GM23338 (cell line): ENCODE data around the gene LRIG1.

Experiments
- CREB1 ChIP-seq: fragments of 250-450 bp; sonication (Bioruptor Pico); IDR thresholded peaks from 2 replicates; pipeline ENCODE4 v1.5.0; 2020; ENCODE audit warnings: low read depth, mild to moderate bottlenecking, moderate library complexity
- CTCF ChIP-seq, 2 experiments: fragments of 200-600 bp in 1 of 2; sonication (generic) in 1 of 2; conservative IDR thresholded peaks; 2 replicates each; pipeline versions ENCODE4 v1.5.1 to v1.6.1; 2016 to 2017; ENCODE audit warnings: antibody characterized with exemption in 2 of 2, low read depth in 2 of 2, mild to moderate bottlenecking in 2 of 2, moderate library complexity in 1 of 2
- ETS1 ChIP-seq: IDR thresholded peaks from 2 replicates; pipeline ENCODE4 v1.6.1; 2016; ENCODE audit warnings: antibody characterized with exemption
- EZH2 ChIP-seq: fragments of 200-600 bp; sonication (generic); IDR thresholded peaks from one replicate; pipeline ENCODE4 v1.8.0; 2017; ENCODE audit warnings: antibody characterized with exemption, mild to moderate bottlenecking, low read depth; ENCODE audit not compliant: unreplicated experiment
- EZH2phosphoT487 ChIP-seq: fragments of 200-600 bp; sonication (generic); IDR thresholded peaks from one replicate; pipeline ENCODE4 v1.8.1; 2018; ENCODE audit warnings: antibody characterized with exemption; ENCODE audit not compliant: unreplicated experiment
- JUNB ChIP-seq: IDR thresholded peaks from one replicate; pipeline ENCODE4 v1.6.1; 2016; ENCODE audit warnings: antibody characterized with exemption; ENCODE audit not compliant: unreplicated experiment
- NANOG ChIP-seq: IDR thresholded peaks from 2 replicates; pipeline ENCODE4 v1.6.1; 2016; ENCODE audit warnings: antibody characterized with exemption, borderline replicate concordance
- POLR2AphosphoS5 ChIP-seq: IDR thresholded peaks from 2 replicates; pipeline ENCODE4 v1.6.1; 2016; ENCODE audit warnings: antibody characterized with exemption, low read depth
- REST ChIP-seq: IDR thresholded peaks from one replicate; pipeline ENCODE4 v1.6.1; 2018; ENCODE audit warnings: antibody characterized with exemption; ENCODE audit not compliant: unreplicated experiment
- STAT1 ChIP-seq: IDR thresholded peaks from one replicate; pipeline ENCODE4 v1.6.1; 2016; ENCODE audit warnings: antibody characterized with exemption; ENCODE audit not compliant: unreplicated experiment
- ZNF114 ChIP-seq: fragments of 250-450 bp; sonication (Bioruptor Pico); IDR thresholded peaks from 2 replicates; pipeline ENCODE4 v1.5.0; 2020; ENCODE audit warnings: mild to moderate bottlenecking, moderate library complexity
- ZNF331 ChIP-seq: fragments of 250-450 bp; sonication (Bioruptor Pico); IDR thresholded peaks from 2 replicates; pipeline ENCODE4 v1.5.0; 2020; ENCODE audit warnings: low read depth, mild to moderate bottlenecking, moderate library complexity
- ZNF462 ChIP-seq: fragments of 250-450 bp; sonication (Bioruptor Pico); IDR thresholded peaks from 2 replicates; pipeline ENCODE4 v1.5.0; 2020; ENCODE audit warnings: mild to moderate bottlenecking, moderate library complexity

GRCh38 chr3:66465587-66465986, 35.2 kb downstream of the LRIG1 start:
- TF ChIP-seq CTCF (conservative IDR thresholded peaks at IDR 0.05; ENCODE audit: low read depth in 2 of 2) (no peak), REST (no peak), EZH2 (no peak), EZH2phosphoT487 (no peak), ETS1 (no peak), JUNB (no peak), POLR2AphosphoS5 (no peak), CREB1 (no peak), NANOG (no peak), ZNF331 (no peak), STAT1 (no peak), ZNF462 (CRISPR knock-in tag) (no peak), ZNF114 (no peak)
